Measurements from ENCODE around the gene EPHA4.

- no peak for TF ChIP-seq CTCF (IDR thresholded peaks at IDR 0.05)
- no peak for TF ChIP-seq POLR2A (IDR thresholded peaks at IDR 0.05)
Observed at GRCh38 chr2:221448844-221449390, 123.2 kb downstream of the EPHA4 start.

Measured in thyroid gland (tissue), 4 donors.